ENCODE data around the gene KLHL4. TPM values are rescaled to one million over a fixed set of nuclear protein-coding genes. Genes with fewer than 3 reads are reported as not detected.
"Not testable (repeated sequence)": the region's sequence is repeated elsewhere in the genome, so short reads cannot be mapped to it uniquely, and the experiment has no call there.

KLHL4 gene
- total RNA-seq, 2 donors from 2014 or later = 0.15 to 0.58 TPM

DNA sequence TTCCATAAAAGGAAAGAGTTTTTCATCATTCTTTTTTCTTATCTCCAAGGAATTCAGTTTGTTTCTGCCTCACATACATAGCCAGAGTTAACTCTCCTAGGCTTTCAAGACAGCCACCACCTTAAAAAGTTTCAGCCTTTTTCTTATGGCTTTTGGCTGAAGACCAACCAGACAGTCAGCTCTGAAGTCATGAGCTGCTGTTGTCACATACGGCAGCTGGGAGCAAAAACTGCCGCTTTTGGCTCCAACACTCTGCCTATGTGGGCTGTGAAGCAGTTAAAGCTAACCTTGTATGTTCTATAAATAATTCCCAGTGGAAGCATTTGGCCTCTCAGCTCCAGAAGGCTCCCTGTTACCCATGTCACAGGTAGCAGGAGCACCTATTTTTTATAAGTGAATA is 104.1 kb downstream of the KLHL4 start:
- H3K9ac ChIP-seq (ENCODE audit: low read depth in 2 of 2, low read length in 2 of 2) = no peak overlapping the region
- no peak for DNase-seq
- TF ChIP-seq, protein P1, sequence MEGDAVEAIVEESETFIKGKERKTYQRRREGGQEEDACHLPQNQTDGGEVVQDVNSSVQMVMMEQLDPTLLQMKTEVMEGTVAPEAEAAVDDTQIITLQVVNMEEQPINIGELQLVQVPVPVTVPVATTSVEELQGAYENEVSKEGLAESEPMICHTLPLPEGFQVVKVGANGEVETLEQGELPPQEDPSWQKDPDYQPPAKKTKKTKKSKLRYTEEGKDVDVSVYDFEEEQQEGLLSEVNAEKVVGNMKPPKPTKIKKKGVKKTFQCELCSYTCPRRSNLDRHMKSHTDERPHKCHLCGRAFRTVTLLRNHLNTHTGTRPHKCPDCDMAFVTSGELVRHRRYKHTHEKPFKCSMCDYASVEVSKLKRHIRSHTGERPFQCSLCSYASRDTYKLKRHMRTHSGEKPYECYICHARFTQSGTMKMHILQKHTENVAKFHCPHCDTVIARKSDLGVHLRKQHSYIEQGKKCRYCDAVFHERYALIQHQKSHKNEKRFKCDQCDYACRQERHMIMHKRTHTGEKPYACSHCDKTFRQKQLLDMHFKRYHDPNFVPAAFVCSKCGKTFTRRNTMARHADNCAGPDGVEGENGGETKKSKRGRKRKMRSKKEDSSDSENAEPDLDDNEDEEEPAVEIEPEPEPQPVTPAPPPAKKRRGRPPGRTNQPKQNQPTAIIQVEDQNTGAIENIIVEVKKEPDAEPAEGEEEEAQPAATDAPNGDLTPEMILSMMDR (IDR thresholded peaks at IDR 0.05) = no peak
- no peaks in the 10 kb centered on the region for H3K4me1 ChIP-seq
- no peak overlapping the region for H3K27ac ChIP-seq
- H3K36me3 ChIP-seq = no peaks in the 10 kb centered on the region
- no peaks in the 10 kb centered on the region for H3K9me3 ChIP-seq
- H3K27me3 ChIP-seq = no peaks in the 10 kb centered on the region
- intact Hi-C loops (cut with DNase I) = no loop called here
- H3K4me3 ChIP-seq = no peak overlapping the region

DNA sequence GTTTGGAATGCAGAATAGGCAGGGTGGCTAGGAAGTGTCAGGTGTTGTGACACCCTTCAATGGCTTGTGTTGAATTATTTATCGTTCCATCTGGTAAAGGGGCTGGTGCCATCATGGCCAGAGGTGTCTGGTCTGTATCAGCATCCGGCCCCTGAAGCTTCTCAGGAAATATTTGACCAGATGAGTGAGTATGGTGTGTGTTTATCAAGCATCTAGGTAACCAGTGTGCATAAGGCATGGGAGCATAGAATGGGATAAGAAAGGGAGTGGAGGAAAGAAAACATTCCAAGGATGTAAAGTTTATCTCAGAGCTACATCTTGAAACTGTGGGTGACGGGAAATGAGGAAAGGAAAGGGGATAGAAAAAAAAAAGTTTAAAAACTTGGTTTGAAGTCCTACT is 109.4 kb downstream of the KLHL4 start:
- Histone ChIP-seq H3K4me3 (no peak overlapping the region), H3K4me1 (no peaks in the 10 kb centered on the region), H3K27me3 (no peaks in the 10 kb centered on the region), H3K9ac (ENCODE audit: low read depth in 2 of 2, low read length in 2 of 2) (no peak overlapping the region), H3K27ac (no peak overlapping the region), H3K36me3 (no peaks in the 10 kb centered on the region), H3K9me3 (no peaks in the 10 kb centered on the region)
- TF ChIP-seq, protein P1 (IDR thresholded peaks at IDR 0.05) = no peak
- intact Hi-C loops (cut with DNase I) = no loop called here
- no peak for DNase-seq

DNA sequence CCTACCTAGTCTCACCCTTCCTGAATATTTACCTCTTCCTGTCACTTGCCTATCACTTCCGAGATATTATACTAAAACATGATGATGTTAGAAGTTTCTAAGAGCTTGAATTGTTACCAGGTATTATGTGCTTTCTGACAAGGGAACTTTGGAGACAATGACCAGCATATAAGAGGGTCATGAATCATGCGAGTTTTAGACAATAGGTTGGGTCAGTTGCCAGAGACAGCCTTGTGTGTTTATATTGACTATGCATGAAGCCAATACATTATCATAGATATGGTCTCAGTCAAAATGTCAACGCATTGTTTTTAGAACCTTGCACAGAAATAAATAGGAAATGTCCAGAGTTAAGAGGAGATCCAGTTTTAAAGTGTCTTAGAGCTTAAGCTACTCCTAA is 116.8 kb downstream of the KLHL4 start:
- Histone ChIP-seq H3K4me1 (no peaks in the 10 kb centered on the region), H3K9ac (ENCODE audit: low read depth in 2 of 2, low read length in 2 of 2) (no peak overlapping the region), H3K27me3 (no peaks in the 10 kb centered on the region), H3K9me3 (no peaks in the 10 kb centered on the region), H3K4me3 (no peak overlapping the region), H3K36me3 (no peaks in the 10 kb centered on the region), H3K27ac (no peak overlapping the region)
- intact Hi-C loops (cut with DNase I) = no loop called here
- TF ChIP-seq, protein P1 (IDR thresholded peaks at IDR 0.05) = no peak
- DNase-seq = no peak

DNA sequence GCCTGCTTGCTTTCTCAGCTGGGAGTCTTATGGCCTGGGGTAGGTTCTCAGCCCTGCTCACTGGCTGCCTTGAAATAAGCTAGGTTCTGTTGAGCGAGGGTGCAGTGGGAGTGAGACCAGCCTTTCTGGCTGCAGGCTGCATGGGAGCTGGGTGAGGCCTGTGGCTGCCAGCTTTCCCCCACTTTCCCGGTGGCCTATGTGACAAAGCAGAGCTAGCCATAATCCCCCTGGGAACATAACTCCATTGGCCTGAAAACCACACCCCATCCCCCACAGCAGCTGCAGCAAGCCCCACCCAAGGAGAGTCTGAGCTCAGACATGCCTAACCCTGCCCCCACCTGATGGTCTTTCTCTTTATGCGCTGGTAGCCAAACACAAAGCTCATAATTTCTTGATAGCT is 118.9 kb downstream of the KLHL4 start:
- TF ChIP-seq, protein P1 (IDR thresholded peaks at IDR 0.05) = no peak
- intact Hi-C loops (cut with DNase I) = no loop called here
- H3K27me3 ChIP-seq = no peaks in the 10 kb centered on the region
- H3K4me1 ChIP-seq = no peaks in the 10 kb centered on the region
- DNase-seq = no peak
- no peaks in the 10 kb centered on the region for H3K9me3 ChIP-seq
- no peak overlapping the region for H3K9ac ChIP-seq (ENCODE audit: low read depth in 2 of 2, low read length in 2 of 2)
- no peaks in the 10 kb centered on the region for H3K36me3 ChIP-seq
- no peak overlapping the region for H3K4me3 ChIP-seq
- no peak overlapping the region for H3K27ac ChIP-seq

DNA sequence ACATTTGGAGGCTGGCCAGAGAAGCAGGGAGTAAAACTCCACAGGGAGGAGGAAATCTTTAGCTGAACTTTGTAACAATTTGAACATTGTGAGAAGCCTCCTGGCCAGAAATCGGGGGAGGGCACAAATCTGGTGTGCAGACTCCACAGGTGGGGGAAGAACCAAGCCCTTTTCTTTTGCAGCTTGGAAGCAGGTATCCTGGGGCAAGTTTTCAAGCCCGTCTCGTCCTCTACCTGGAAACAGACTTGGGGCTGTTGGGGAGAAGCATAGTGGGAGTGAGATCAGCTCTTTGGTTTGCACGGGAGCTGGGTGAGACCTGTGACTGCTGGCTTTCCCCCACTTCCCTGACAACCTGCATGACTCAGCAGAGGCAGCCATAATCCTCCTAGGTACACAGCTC is 123.8 kb downstream of the KLHL4 start:
- H3K27me3 ChIP-seq; intact Hi-C loops (cut with DNase I); H3K27ac ChIP-seq; H3K9ac ChIP-seq (ENCODE audit: low read depth in 2 of 2, low read length in 2 of 2); H3K9me3 ChIP-seq; H3K4me3 ChIP-seq; H3K36me3 ChIP-seq; DNase-seq; H3K4me1 ChIP-seq: not testable (repeated sequence)

DNA sequence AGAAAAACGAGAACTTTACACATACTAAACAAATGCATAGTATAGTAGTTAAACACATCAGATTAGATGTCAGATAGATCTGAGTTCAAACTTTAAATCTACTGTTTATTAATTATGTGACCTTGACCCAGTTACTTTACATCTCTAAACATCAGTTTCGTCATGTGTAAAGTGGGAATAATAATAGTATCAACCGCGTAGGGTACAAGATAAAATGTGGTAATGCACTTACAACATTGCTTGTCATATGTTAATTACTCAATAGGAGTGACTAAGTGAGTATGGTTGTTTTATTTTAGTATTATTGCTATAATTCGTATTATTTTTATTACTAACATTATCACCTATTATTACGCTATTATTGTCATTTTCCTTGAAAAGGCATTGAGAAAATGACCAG is 144.2 kb downstream of the KLHL4 start:
- no peak overlapping the region for H3K9ac ChIP-seq (ENCODE audit: low read depth in 2 of 2, low read length in 2 of 2)
- no peaks in the 10 kb centered on the region for H3K4me1 ChIP-seq
- DNase-seq = no peak
- H3K27ac ChIP-seq = no peak overlapping the region
- intact Hi-C loops (cut with DNase I) = no loop called here
- TF ChIP-seq, protein P1 (IDR thresholded peaks at IDR 0.05) = no peak
- H3K9me3 ChIP-seq = no peaks in the 10 kb centered on the region
- no peak overlapping the region for H3K4me3 ChIP-seq
- H3K27me3 ChIP-seq = no peaks in the 10 kb centered on the region
- no peaks in the 10 kb centered on the region for H3K36me3 ChIP-seq
